ENCODE data around the gene CYP4B1. TPM values are rescaled to one million over a fixed set of nuclear protein-coding genes. Genes with fewer than 3 reads are reported as not detected.
"Not testable (repeated sequence)": the region's sequence is repeated elsewhere in the genome, so short reads cannot be mapped to it uniquely, and the experiment has no call there.

The CYP4B1 gene
- total RNA-seq (not detected), polyA plus RNA-seq (not detected)

GRCh38 chr1:46798810-46799209 lies at the start of gene CYP4B1:
Gene CYP4B1, plus strand, starts transcription at chr1:46799046. Its CDS starts 36 bp downstream, at chr1:46799082.
- POLR2A ChIA-PET: no interaction called here
- Histone ChIP-seq H3K27me3 (ENCODE audit: insufficient read depth, low read length, poor library complexity, severe bottlenecking) (no peaks in the 10 kb centered on the region), H3K4me3 (ENCODE audit: low read length) (no peak within 1 kb of the TSS), H3K36me3 (ENCODE audit: insufficient read depth, low read length) (no peaks in the 10 kb centered on the region), H3K27ac (ENCODE audit: low read depth, low read length) (no peak within 1 kb of the TSS), H3K4me1 (ENCODE audit: insufficient read depth, low read length) (no peaks in the 10 kb centered on the region), H3K9me3 (ENCODE audit: low read length) (no peaks in the 10 kb centered on the region)
- Mint-ChIP-seq H3K9me3 (peaks cover 0 to 2% (median 0%) of the 10 kb centered on the region in 5 donors), H3K27me3 (peaks cover 26 to 37% of the 10 kb centered on the region in 2 donors), H3K4me3 (no peak within 1 kb of the TSS), H3K4me1 (no peaks in the 10 kb centered on the region), H3K36me3 (no peaks in the 10 kb centered on the region), H3K27ac (no peak within 1 kb of the TSS)
- DNase-seq: no peak
- CTCF ChIA-PET: no interaction called here

GRCh38 chr1:46749404-46749803 lies 49.4 kb upstream of the CYP4B1 start:
- peaks cover 9 to 75% of the 10 kb centered on the region in 2 donors for H3K27me3 Mint-ChIP-seq
- H3K36me3 Mint-ChIP-seq: no peaks in the 10 kb centered on the region
- no peak for DNase-seq
- no peak overlapping the region for H3K27ac Mint-ChIP-seq
- Histone ChIP-seq H3K27me3 (ENCODE audit: insufficient read depth, low read length, poor library complexity, severe bottlenecking) (peaks cover 4% of the 10 kb centered on the region), H3K36me3 (ENCODE audit: insufficient read depth, low read length) (no peaks in the 10 kb centered on the region), H3K4me3 (ENCODE audit: low read length) (no peak overlapping the region), H3K9me3 (ENCODE audit: low read length) (no peaks in the 10 kb centered on the region), H3K4me1 (ENCODE audit: insufficient read depth, low read length) (no peaks in the 10 kb centered on the region), H3K27ac (ENCODE audit: low read depth, low read length) (no peak overlapping the region)
- no peak overlapping the region for H3K4me3 Mint-ChIP-seq
- H3K4me1 Mint-ChIP-seq: no peaks in the 10 kb centered on the region
- H3K9me3 Mint-ChIP-seq: no peaks in the 10 kb centered on the region
- CTCF ChIA-PET: no interaction called here
- POLR2A ChIA-PET: no interaction called here

GRCh38 chr1:46749921-46750404 lies 48.9 kb upstream of the CYP4B1 start:
- Histone ChIP-seq H3K4me3 (ENCODE audit: low read length) (no peak overlapping the region), H3K27me3 (ENCODE audit: insufficient read depth, low read length, poor library complexity, severe bottlenecking) (peaks cover 4% of the 10 kb centered on the region), H3K27ac (ENCODE audit: low read depth, low read length) (no peak overlapping the region), H3K4me1 (ENCODE audit: insufficient read depth, low read length) (no peaks in the 10 kb centered on the region), H3K9me3 (ENCODE audit: low read length) (no peaks in the 10 kb centered on the region), H3K36me3 (ENCODE audit: insufficient read depth, low read length) (no peaks in the 10 kb centered on the region)
- no peak for DNase-seq
- Mint-ChIP-seq H3K9me3 (no peaks in the 10 kb centered on the region), H3K36me3 (no peaks in the 10 kb centered on the region), H3K4me1 (no peaks in the 10 kb centered on the region), H3K27ac (no peak overlapping the region), H3K27me3 (peaks cover 8 to 77% of the 10 kb centered on the region in 2 donors), H3K4me3 (no peak overlapping the region)
- CTCF ChIA-PET: no interaction called here
- POLR2A ChIA-PET: no interaction called here

GRCh38 chr1:46753985-46754384 lies 44.9 kb upstream of the CYP4B1 start:
- Mint-ChIP-seq H3K4me3 (no peak overlapping the region), H3K27me3 (peaks cover 7 to 73% of the 10 kb centered on the region in 2 donors), H3K27ac (no peak overlapping the region), H3K36me3 (no peaks in the 10 kb centered on the region), H3K4me1 (no peaks in the 10 kb centered on the region), H3K9me3 (no peaks in the 10 kb centered on the region)
- ChIA-PET POLR2A (no interaction called here), CTCF (no interaction called here)
- no peak for DNase-seq
- Histone ChIP-seq H3K4me3 (ENCODE audit: low read length) (no peak overlapping the region), H3K27ac (ENCODE audit: low read depth, low read length) (no peak overlapping the region), H3K36me3 (ENCODE audit: insufficient read depth, low read length) (no peaks in the 10 kb centered on the region), H3K27me3 (ENCODE audit: insufficient read depth, low read length, poor library complexity, severe bottlenecking) (no peaks in the 10 kb centered on the region), H3K9me3 (ENCODE audit: low read length) (no peaks in the 10 kb centered on the region), H3K4me1 (ENCODE audit: insufficient read depth, low read length) (no peaks in the 10 kb centered on the region)

- CTCF ChIA-PET; H3K4me1 ChIP-seq (ENCODE audit: insufficient read depth, low read length); H3K4me3 Mint-ChIP-seq; DNase-seq; H3K36me3 ChIP-seq (ENCODE audit: insufficient read depth, low read length); H3K9me3 ChIP-seq (ENCODE audit: low read length); H3K4me3 ChIP-seq (ENCODE audit: low read length); H3K4me1 Mint-ChIP-seq; H3K36me3 Mint-ChIP-seq; H3K9me3 Mint-ChIP-seq; H3K27ac ChIP-seq (ENCODE audit: low read depth, low read length); H3K27me3 ChIP-seq (ENCODE audit: insufficient read depth, low read length, poor library complexity, severe bottlenecking); POLR2A ChIA-PET; H3K27ac Mint-ChIP-seq: not testable (repeated sequence)
- peaks cover 12 to 69% of the 10 kb centered on the region in 2 donors for H3K27me3 Mint-ChIP-seq
These were observed 44.1 kb upstream of the CYP4B1 start for GRCh38 chr1:46754707-46755106.

GRCh38 chr1:46755121-46755520 lies 43.7 kb upstream of the CYP4B1 start:
- Histone ChIP-seq H3K9me3 (ENCODE audit: low read length) (no peaks in the 10 kb centered on the region), H3K4me1 (ENCODE audit: insufficient read depth, low read length) (no peaks in the 10 kb centered on the region), H3K36me3 (ENCODE audit: insufficient read depth, low read length) (no peaks in the 10 kb centered on the region), H3K27me3 (ENCODE audit: insufficient read depth, low read length, poor library complexity, severe bottlenecking) (no peaks in the 10 kb centered on the region), H3K27ac (ENCODE audit: low read depth, low read length) (no peak overlapping the region), H3K4me3 (ENCODE audit: low read length) (no peak overlapping the region)
- no peaks in the 10 kb centered on the region for H3K9me3 Mint-ChIP-seq
- H3K27ac Mint-ChIP-seq: no peak overlapping the region
- H3K4me1 Mint-ChIP-seq: no peaks in the 10 kb centered on the region
- ChIA-PET POLR2A (no interaction called here), CTCF (no interaction called here)
- H3K4me3 Mint-ChIP-seq: no peak overlapping the region
- no peaks in the 10 kb centered on the region for H3K36me3 Mint-ChIP-seq
- peaks cover 12 to 66% of the 10 kb centered on the region in 2 donors for H3K27me3 Mint-ChIP-seq
- DNase-seq: no peak

GRCh38 chr1:46757247-46757955 lies 41.4 kb upstream of the CYP4B1 start:
- H3K27ac ChIP-seq (ENCODE audit: low read depth, low read length): no peak overlapping the region
- H3K36me3 ChIP-seq (ENCODE audit: insufficient read depth, low read length): no peaks in the 10 kb centered on the region
- no peak overlapping the region for H3K4me3 ChIP-seq (ENCODE audit: low read length)
- H3K9me3 Mint-ChIP-seq: peaks cover 0 to 2% (median 0%) of the 10 kb centered on the region in 5 donors
- CTCF ChIA-PET: no interaction called here
- POLR2A ChIA-PET: no interaction called here
- no peaks in the 10 kb centered on the region for H3K36me3 Mint-ChIP-seq
- H3K27ac Mint-ChIP-seq: no peak overlapping the region
- H3K9me3 ChIP-seq (ENCODE audit: low read length): no peaks in the 10 kb centered on the region
- H3K27me3 ChIP-seq (ENCODE audit: insufficient read depth, low read length, poor library complexity, severe bottlenecking): no peaks in the 10 kb centered on the region
- no peaks in the 10 kb centered on the region for H3K4me1 ChIP-seq (ENCODE audit: insufficient read depth, low read length)
- H3K27me3 Mint-ChIP-seq: peaks cover 17 to 61% of the 10 kb centered on the region in 2 donors
- no peaks in the 10 kb centered on the region for H3K4me1 Mint-ChIP-seq
- no peak for DNase-seq
- no peak overlapping the region for H3K4me3 Mint-ChIP-seq

GRCh38 chr1:46757956-46758528 lies 40.8 kb upstream of the CYP4B1 start:
- ChIA-PET CTCF (no interaction called here), POLR2A (no interaction called here)
- no peak for DNase-seq
- Histone ChIP-seq H3K9me3 (ENCODE audit: low read length) (no peaks in the 10 kb centered on the region), H3K27ac (ENCODE audit: low read depth, low read length) (no peak overlapping the region), H3K4me1 (ENCODE audit: insufficient read depth, low read length) (no peaks in the 10 kb centered on the region), H3K36me3 (ENCODE audit: insufficient read depth, low read length) (no peaks in the 10 kb centered on the region), H3K4me3 (ENCODE audit: low read length) (no peak overlapping the region), H3K27me3 (ENCODE audit: insufficient read depth, low read length, poor library complexity, severe bottlenecking) (no peaks in the 10 kb centered on the region)
- Mint-ChIP-seq H3K36me3 (no peaks in the 10 kb centered on the region), H3K4me1 (no peaks in the 10 kb centered on the region), H3K27ac (no peak overlapping the region), H3K9me3 (peaks cover 0 to 2% (median 0%) of the 10 kb centered on the region in 5 donors), H3K27me3 (peaks cover 17 to 62% of the 10 kb centered on the region in 2 donors), H3K4me3 (no peak overlapping the region)

Data from CD8-positive, alpha-beta memory T cell (primary cell).